ENCODE results near the gene PTGER1. TPM values are rescaled to one million over a fixed set of nuclear protein-coding genes. Genes with fewer than 3 reads are reported as not detected.

The PTGER1 gene
- total and polyA plus RNA-seq, 2 of the 4 experiments (the other 2 are of a cell fraction), result 0.54 to 0.60 TPM

DNA sequence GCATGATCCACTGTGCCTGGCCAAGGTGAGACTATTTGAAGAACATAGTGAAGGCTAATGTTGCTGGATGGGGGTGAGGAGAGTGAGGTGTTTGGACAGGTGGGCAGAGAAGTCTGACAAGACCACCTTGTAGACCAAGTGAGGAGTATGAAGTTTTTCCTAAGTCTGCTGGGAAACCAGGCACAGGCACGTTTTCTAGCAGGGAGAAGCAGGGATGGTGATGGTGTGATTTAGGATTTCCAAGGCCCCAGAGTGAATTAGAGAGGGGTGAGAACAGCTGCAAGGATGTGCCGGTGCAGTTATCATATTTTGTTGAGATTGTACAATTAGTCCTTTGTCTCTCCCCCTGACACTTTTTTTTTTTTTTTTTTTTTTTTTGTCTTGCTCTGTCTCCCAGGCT, 47.7 kb downstream of the PTGER1 start:
- Histone ChIP-seq H2AK5ac (ENCODE audit: low read depth, low read length) (no peak overlapping the region), H3K79me1 (ENCODE audit: low read depth in 1 of 2, low read length in 2 of 2) (peaks cover 0 to under 1% of the 10 kb centered on the region in 2 experiments; a peak in 2 of 4 replicates), H3K4me3 (ENCODE audit: insufficient read depth, low read depth, low read length) (no peak overlapping the region), H3K9ac (ENCODE audit: low read depth, low read length) (no peak overlapping the region), H3K23ac (ENCODE audit: low read depth, low read length) (no peak overlapping the region), H3K4me2 (ENCODE audit: low read depth, low read length) (no peak overlapping the region), H3K4me1 (ENCODE audit: control insufficient read depth, insufficient read depth, low read length) (no peaks in the 10 kb centered on the region), H3K36me3 (ENCODE audit: control insufficient read depth, insufficient read depth, low read length) (no peaks in the 10 kb centered on the region), H3K18ac (ENCODE audit: low read depth, low read length) (no peak overlapping the region), H3K27me3 (ENCODE audit: control insufficient read depth, insufficient read depth, low read length) (peaks cover 2% of the 10 kb centered on the region; the same call in 1 of the 2 replicates), H4K5ac (ENCODE audit: low read depth, low read length) (no peak overlapping the region), H2BK5ac (ENCODE audit: low read depth, low read length, poor library complexity, severe bottlenecking) (no peak overlapping the region), H4K20me1 (ENCODE audit: insufficient read depth, low read length) (no peaks in the 10 kb centered on the region), H3K56ac (ENCODE audit: extremely low read depth, insufficient read depth, low read length) (no peak overlapping the region), H2BK120ac (ENCODE audit: low read depth, low read length) (no peak overlapping the region), H3K14ac (replicated peaks; ENCODE audit: low read depth, low read length) (no peak overlapping the region), H2AK9ac (replicated peaks; ENCODE audit: low read depth, low read length, poor library complexity) (no peak overlapping the region), H4K91ac (ENCODE audit: insufficient read depth, low read depth, low read length) (no peak overlapping the region), H3K9me1 (ENCODE audit: insufficient read depth, low read length) (0 out of 2 replicates have a peak, but pooled peaks cover 2% of the 10 kb centered on the region), H4K8ac (ENCODE audit: low read depth in 2 of 2, low read length in 2 of 2) (no peak overlapping the region), H3K9me3 (ENCODE audit: control insufficient read depth, insufficient read depth, low read length) (no peaks in the 10 kb centered on the region), H3K4ac (ENCODE audit: low read depth, low read length) (no peak overlapping the region), H2BK20ac (ENCODE audit: low read depth, low read length) (no peak overlapping the region), H3K27ac (ENCODE audit: insufficient read depth, low read length) (no peak overlapping the region), H2BK15ac (ENCODE audit: low read depth, low read length) (no peak overlapping the region), H2AFZ (replicated peaks; ENCODE audit: low read length, poor library complexity) (no peak overlapping the region)
- POLR2A ChIA-PET (ENCODE audit: unreplicated experiment), result no interaction called here
- BruUV-seq (replicated peaks), result no TSS peak
- WGBS, 2 experiments (ENCODE audit: extremely low coverage in 2 of 2, insufficient read length in 1 of 2), result no CpG with 5 or more reads among the region's 2 CpGs
- intact Hi-C loops (cut with micrococcal nuclease), result no loop called here
- dilution Hi-C loops (cut with HindIII; ENCODE audit: low sequenced_read_pairs, unreplicated experiment), result no loop called here
- no peak for DNase-seq
- CTCF ChIA-PET, result no interaction called here
- in situ Hi-C loops (cut with MboI; ENCODE audit: low sequenced_read_pairs), result no loop called here
- no peak for ATAC-seq (ENCODE audit: low read depth)
- TF ChIP-seq CHD1 (IDR thresholded peaks at IDR 0.05; ENCODE audit: low read depth, low read length) (no peak), BHLHE40 (IDR thresholded peaks at IDR 0.05; ENCODE audit: low read depth, low read length) (no peak), MAZ (IDR thresholded peaks at IDR 0.05; ENCODE audit: borderline replicate concordance, low read depth, low read length) (no peak), FOS (IDR thresholded peaks at IDR 0.05; ENCODE audit: low read depth, low read length) (no peak), NFE2L2 (IDR thresholded peaks at IDR 0.05; ENCODE audit: low read depth, low read length) (no peak), SMC3 (IDR thresholded peaks at IDR 0.05; ENCODE audit: low read depth, low read length) (no peak), RAD21 (IDR thresholded peaks at IDR 0.05; ENCODE audit: low read length) (no peak), CEBPB (IDR thresholded peaks at IDR 0.05; ENCODE audit: low read depth, low read length) (no peak), POLR2A (IDR thresholded peaks at IDR 0.05; ENCODE audit: low read depth, low read length) (no peak), RCOR1 (IDR thresholded peaks at IDR 0.05; ENCODE audit: insufficient replicate concordance, low read length) (no peak), RFX5 (IDR thresholded peaks at IDR 0.05; ENCODE audit: low read depth, low read length) (no peak)
- TF ChIP-seq, protein P1, sequence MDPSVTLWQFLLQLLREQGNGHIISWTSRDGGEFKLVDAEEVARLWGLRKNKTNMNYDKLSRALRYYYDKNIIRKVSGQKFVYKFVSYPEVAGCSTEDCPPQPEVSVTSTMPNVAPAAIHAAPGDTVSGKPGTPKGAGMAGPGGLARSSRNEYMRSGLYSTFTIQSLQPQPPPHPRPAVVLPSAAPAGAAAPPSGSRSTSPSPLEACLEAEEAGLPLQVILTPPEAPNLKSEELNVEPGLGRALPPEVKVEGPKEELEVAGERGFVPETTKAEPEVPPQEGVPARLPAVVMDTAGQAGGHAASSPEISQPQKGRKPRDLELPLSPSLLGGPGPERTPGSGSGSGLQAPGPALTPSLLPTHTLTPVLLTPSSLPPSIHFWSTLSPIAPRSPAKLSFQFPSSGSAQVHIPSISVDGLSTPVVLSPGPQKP (IDR thresholded peaks at IDR 0.05; ENCODE audit: borderline replicate concordance, low read depth, low read length), result no peak
- TF ChIP-seq, protein P2, sequence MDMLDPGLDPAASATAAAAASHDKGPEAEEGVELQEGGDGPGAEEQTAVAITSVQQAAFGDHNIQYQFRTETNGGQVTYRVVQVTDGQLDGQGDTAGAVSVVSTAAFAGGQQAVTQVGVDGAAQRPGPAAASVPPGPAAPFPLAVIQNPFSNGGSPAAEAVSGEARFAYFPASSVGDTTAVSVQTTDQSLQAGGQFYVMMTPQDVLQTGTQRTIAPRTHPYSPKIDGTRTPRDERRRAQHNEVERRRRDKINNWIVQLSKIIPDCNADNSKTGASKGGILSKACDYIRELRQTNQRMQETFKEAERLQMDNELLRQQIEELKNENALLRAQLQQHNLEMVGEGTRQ (IDR thresholded peaks at IDR 0.05; ENCODE audit: low read depth, low read length), result no peak
